ENCODE measurements around the gene EIF5B. TPM values are rescaled to one million over a fixed set of nuclear protein-coding genes. Genes with fewer than 3 reads are reported as not detected.

Gene EIF5B
- total RNA-seq, 1 experiment from 2014 or later: 58.1 TPM

DNA sequence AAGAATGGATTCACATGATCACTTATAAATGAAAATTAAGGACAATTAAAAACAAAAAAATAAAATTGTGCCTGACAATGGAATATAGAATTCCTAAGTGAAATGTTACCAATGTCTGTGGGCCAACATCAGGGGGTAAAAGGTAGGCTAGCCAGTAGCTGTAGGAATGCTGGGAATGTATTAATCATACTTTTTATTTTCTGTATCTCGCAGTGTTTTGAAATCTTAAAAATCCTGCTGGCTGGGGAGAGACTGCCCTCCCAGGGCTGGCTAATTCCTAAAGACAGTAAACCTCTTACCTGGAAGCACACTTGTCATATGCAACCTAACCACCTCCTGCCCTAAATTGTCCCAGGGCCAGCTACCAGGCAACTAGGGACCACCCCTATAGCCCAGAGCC lies 82.8 kb downstream of the EIF5B start:
- H3K27ac ChIP-seq (ENCODE audit: insufficient read length, low read depth, low read length): no peak overlapping the region
- H3K56ac ChIP-seq (ENCODE audit: insufficient read length, low read depth, low read length): no peak overlapping the region
- no peaks in the 10 kb centered on the region for H3K9me3 ChIP-seq (ENCODE audit: control insufficient read depth, low read depth, low read length)
- Mint-ChIP-seq H3K4me3 (no peak overlapping the region), H3K27ac (no peak overlapping the region), H3K9me3 (no peaks in the 10 kb centered on the region), H3K27me3 (ENCODE audit: low read depth) (no peaks in the 10 kb centered on the region), H3K36me3 (ENCODE audit: insufficient read depth in 1 of 3, low read depth in 3 of 3) (peaks cover 29 to 87% (median 67%) of the 10 kb centered on the region in 3 experiments), H3K4me1 (no peaks in the 10 kb centered on the region)
- H2BK5ac ChIP-seq (ENCODE audit: insufficient read length, low read length): no peak overlapping the region
- no peak overlapping the region for H3K18ac ChIP-seq (ENCODE audit: insufficient read length, low read depth, low read length)
- H3K14ac ChIP-seq (ENCODE audit: insufficient read depth, low read length): no peak overlapping the region
- no peak overlapping the region for H3K9ac ChIP-seq (ENCODE audit: extremely low read depth, insufficient read length, low read length)
- H3K23ac ChIP-seq (ENCODE audit: insufficient read length, low read depth, low read length): no peak overlapping the region
- no peak overlapping the region for H3T11ph ChIP-seq (ENCODE audit: low read length)
- H2AFZ ChIP-seq (ENCODE audit: low read length): no peak overlapping the region
- TF ChIP-seq, protein P1, sequence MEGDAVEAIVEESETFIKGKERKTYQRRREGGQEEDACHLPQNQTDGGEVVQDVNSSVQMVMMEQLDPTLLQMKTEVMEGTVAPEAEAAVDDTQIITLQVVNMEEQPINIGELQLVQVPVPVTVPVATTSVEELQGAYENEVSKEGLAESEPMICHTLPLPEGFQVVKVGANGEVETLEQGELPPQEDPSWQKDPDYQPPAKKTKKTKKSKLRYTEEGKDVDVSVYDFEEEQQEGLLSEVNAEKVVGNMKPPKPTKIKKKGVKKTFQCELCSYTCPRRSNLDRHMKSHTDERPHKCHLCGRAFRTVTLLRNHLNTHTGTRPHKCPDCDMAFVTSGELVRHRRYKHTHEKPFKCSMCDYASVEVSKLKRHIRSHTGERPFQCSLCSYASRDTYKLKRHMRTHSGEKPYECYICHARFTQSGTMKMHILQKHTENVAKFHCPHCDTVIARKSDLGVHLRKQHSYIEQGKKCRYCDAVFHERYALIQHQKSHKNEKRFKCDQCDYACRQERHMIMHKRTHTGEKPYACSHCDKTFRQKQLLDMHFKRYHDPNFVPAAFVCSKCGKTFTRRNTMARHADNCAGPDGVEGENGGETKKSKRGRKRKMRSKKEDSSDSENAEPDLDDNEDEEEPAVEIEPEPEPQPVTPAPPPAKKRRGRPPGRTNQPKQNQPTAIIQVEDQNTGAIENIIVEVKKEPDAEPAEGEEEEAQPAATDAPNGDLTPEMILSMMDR (conservative IDR thresholded peaks at IDR 0.05): no peak
- no peaks in the 10 kb centered on the region for H3K4me1 ChIP-seq (ENCODE audit: insufficient read depth, low read length)
- H2BK15ac ChIP-seq (ENCODE audit: low read depth, low read length): no peak overlapping the region
- no peak overlapping the region for H4K5ac ChIP-seq (ENCODE audit: insufficient read length, low read depth, low read length)
- DNase-seq: no peak
- no peak overlapping the region for H3K4ac ChIP-seq (ENCODE audit: low read depth, low read length)
- H3K4me2 ChIP-seq (ENCODE audit: insufficient read depth, insufficient read length, low read length): no peak overlapping the region
- no peaks in the 10 kb centered on the region for H3K27me3 ChIP-seq (ENCODE audit: insufficient read depth, low read length)
- no peak overlapping the region for H2AK5ac ChIP-seq (ENCODE audit: insufficient read length, low read length)
- no peak overlapping the region for H2BK20ac ChIP-seq (ENCODE audit: low read depth, low read length, poor library complexity, severe bottlenecking)
- no peaks in the 10 kb centered on the region for H3K79me1 ChIP-seq (ENCODE audit: insufficient read depth, low read depth, low read length, poor library complexity, severe bottlenecking)
- H4K8ac ChIP-seq (replicated peaks; ENCODE audit: insufficient read length, low read depth, low read length): no peak overlapping the region
- no peak overlapping the region for H4K91ac ChIP-seq (ENCODE audit: insufficient read length, low read depth, low read length)
- no peak overlapping the region for H2BK12ac ChIP-seq (ENCODE audit: insufficient read length, low read depth, low read length)
- H3K23me2 ChIP-seq (ENCODE audit: insufficient read length, low read depth, low read length, poor library complexity, severe bottlenecking): no peaks in the 10 kb centered on the region
- no peaks in the 10 kb centered on the region for H4K20me1 ChIP-seq (ENCODE audit: control insufficient read depth, insufficient read depth, insufficient read length)
- no peaks in the 10 kb centered on the region for H3K79me2 ChIP-seq (ENCODE audit: insufficient read depth, low read length)
- no peak overlapping the region for H2BK120ac ChIP-seq (ENCODE audit: low read depth, low read length, poor library complexity, severe bottlenecking)
- WGBS (ENCODE audit: extremely low coverage, insufficient read length, low lambda C conversion rate): no CpG with 5 or more reads among the region's 1 CpG
